Neural progenitor cell (in vitro differentiated cells): ENCODE data around the gene SPTBN1. TPM values are rescaled to one million over a fixed set of nuclear protein-coding genes. Genes with fewer than 3 reads are reported as not detected.

Experiments used
- DNase-seq: peaks from one replicate; pipeline ENCODE4 v3.0.0-alpha.2; 2016; ENCODE audit warnings: low spot score
- H2AFZ ChIP-seq: fragments of 200-600 bp; sonication (generic); replicated peaks from 2 replicates; pipeline ENCODE4 v1.6.1; 2016; ENCODE audit warnings: antibody characterized with exemption
- H3F3A ChIP-seq: fragments of 200-600 bp; sonication (generic); 2 replicates; pipeline ENCODE4 v1.6.1; 2016; ENCODE audit warnings: antibody characterized with exemption, low read depth
- H3K27ac ChIP-seq: fragments of 200-600 bp; sonication (generic); 2 replicates; pipeline ENCODE4 v1.5.1; 2016; ENCODE audit warnings: mild to moderate bottlenecking
- H3K27me3 ChIP-seq: fragments of 200-600 bp; sonication (generic); 2 replicates; pipeline ENCODE4 v1.6.1; 2016; ENCODE audit warnings: mild to moderate bottlenecking, moderate library complexity
- H3K36me3 ChIP-seq: fragments of 200-600 bp; sonication (generic); 2 replicates; pipeline ENCODE4 v1.5.1; 2016
- H3K4me1 ChIP-seq: fragments of 200-600 bp; sonication (generic); 2 replicates; pipeline ENCODE4 v1.6.1; 2016; ENCODE audit warnings: mixed run types
- H3K4me2 ChIP-seq: fragments of 200-600 bp; sonication (generic); 2 replicates; pipeline ENCODE4 v1.6.1; 2016
- H3K4me3 ChIP-seq: fragments of 200-600 bp; sonication (generic); 2 replicates; pipeline ENCODE4 v1.5.1; 2016
- H3K79me2 ChIP-seq: fragments of 200-600 bp; sonication (generic); 2 replicates; pipeline ENCODE4 v1.6.1; 2016; ENCODE audit warnings: low read depth
- H3K9ac ChIP-seq: fragments of 200-600 bp; sonication (generic); 2 replicates; pipeline ENCODE4 v1.6.1; 2016
- H3K9me3 ChIP-seq: fragments of 200-600 bp; sonication (generic); 2 replicates; pipeline ENCODE4 v1.5.1; 2016; ENCODE audit warnings: low read depth
- H4K20me1 ChIP-seq: fragments of 200-600 bp; sonication (generic); 2 replicates; pipeline ENCODE4 v1.6.1; 2016; ENCODE audit warnings: low read depth
- H3K27ac Mint-ChIP-seq: 3 replicates; pipeline ENCODE4 v1.8.0; 2021; ENCODE audit warnings: mixed read lengths
- H3K27me3 Mint-ChIP-seq: 2 replicates; pipeline ENCODE4 v1.8.0; 2022; ENCODE audit warnings: low read depth, mild to moderate bottlenecking, inconsistent platforms, moderate library complexity, mixed read lengths; ENCODE audit not compliant: insufficient read depth
- H3K36me3 Mint-ChIP-seq: 3 replicates; pipeline ENCODE4 v1.8.0; 2021; ENCODE audit warnings: mixed read lengths
- H3K4me1 Mint-ChIP-seq: 3 replicates; pipeline ENCODE4 v1.8.0; 2021; ENCODE audit warnings: mixed read lengths
- H3K4me3 Mint-ChIP-seq: 3 replicates; pipeline ENCODE4 v1.8.0; 2021; ENCODE audit warnings: mild to moderate bottlenecking, moderate library complexity, mixed read lengths
- H3K9me3 Mint-ChIP-seq: 3 replicates; pipeline ENCODE4 v1.8.0; 2020; ENCODE audit warnings: mixed read lengths
- CTCF ChIP-seq: fragments of 200-600 bp; sonication (generic); IDR thresholded peaks from 2 replicates; pipeline ENCODE4 v1.5.1; 2017; ENCODE audit warnings: antibody characterized with exemption, mild to moderate bottlenecking
- EZH2 ChIP-seq: fragments of 200-600 bp; sonication (generic); IDR thresholded peaks from 2 replicates; pipeline ENCODE4 v1.6.1; 2017; ENCODE audit warnings: antibody characterized with exemption, mild to moderate bottlenecking, moderate library complexity
- EZH2phosphoT487 ChIP-seq: fragments of 200-600 bp; sonication (generic); IDR thresholded peaks from 2 replicates; pipeline ENCODE4 v1.6.1; 2017; ENCODE audit warnings: antibody characterized with exemption
- total RNA-seq: library from RNA; depleted of rRNA; stranded (reverse); fragments of >200 nt; gene quantifications from 2 replicates; pipeline ENCODE4 v1.2.3, GENCODE V29; 2015; ENCODE audit warnings: low replicate concordance

SPTBN1 gene
- total RNA-seq, 1 donor from 2014 or later, result 94.2 TPM

GRCh38 chr2:54546923-54547720, 91.0 kb downstream of the SPTBN1 start:
- H3K36me3 ChIP-seq, result no peaks in the 10 kb centered on the region
- no peaks in the 10 kb centered on the region for H3K27me3 Mint-ChIP-seq
- H3K4me3 Mint-ChIP-seq, result no peak overlapping the region
- peaks cover 7% of the 10 kb centered on the region for H3K4me1 ChIP-seq
- no peak overlapping the region for H2AFZ ChIP-seq
- no peaks in the 10 kb centered on the region for H3K9me3 ChIP-seq
- H3K4me3 ChIP-seq, result no peak overlapping the region
- TF ChIP-seq CTCF, result no peak
- no peak for TF ChIP-seq EZH2phosphoT487
- no peak for TF ChIP-seq EZH2
- no peak overlapping the region for H3K4me2 ChIP-seq
- no peaks in the 10 kb centered on the region for H3F3A ChIP-seq
- no peaks in the 10 kb centered on the region for H3K9me3 Mint-ChIP-seq
- no peaks in the 10 kb centered on the region for H4K20me1 ChIP-seq
- no peak for DNase-seq
- H3K27ac ChIP-seq, result no peak overlapping the region
- H3K9ac ChIP-seq, result no peak overlapping the region
- no peaks in the 10 kb centered on the region for H3K4me1 Mint-ChIP-seq
- no peaks in the 10 kb centered on the region for H3K36me3 Mint-ChIP-seq
- no peak overlapping the region for H3K27ac Mint-ChIP-seq
- H3K79me2 ChIP-seq, result no peaks in the 10 kb centered on the region
- no peaks in the 10 kb centered on the region for H3K27me3 ChIP-seq

- H3K27ac ChIP-seq, result no peak overlapping the region
- no peak overlapping the region for H3K9ac ChIP-seq
- Mint-ChIP-seq H3K27ac (no peak overlapping the region), H3K9me3 (no peaks in the 10 kb centered on the region), H3K36me3 (no peaks in the 10 kb centered on the region), H3K4me1 (no peaks in the 10 kb centered on the region), H3K27me3 (no peaks in the 10 kb centered on the region), H3K4me3 (no peak overlapping the region)
- H2AFZ ChIP-seq, result no peak overlapping the region
- peaks cover 7% of the 10 kb centered on the region for H3K4me1 ChIP-seq
- H3K4me2 ChIP-seq, result no peak overlapping the region
- H3K36me3 ChIP-seq, result no peaks in the 10 kb centered on the region
- no peaks in the 10 kb centered on the region for H4K20me1 ChIP-seq
- DNase-seq, result no peak
- H3K27me3 ChIP-seq, result no peaks in the 10 kb centered on the region
- H3K4me3 ChIP-seq, result no peak overlapping the region
- no peaks in the 10 kb centered on the region for H3F3A ChIP-seq
- no peaks in the 10 kb centered on the region for H3K9me3 ChIP-seq
- no peaks in the 10 kb centered on the region for H3K79me2 ChIP-seq
- TF ChIP-seq CTCF (no peak), EZH2 (no peak), EZH2phosphoT487 (no peak)
These were observed 93.3 kb downstream of the SPTBN1 start for GRCh38 chr2:54549430-54549829.

- peaks cover 7% of the 10 kb centered on the region for H3K4me1 ChIP-seq
- no peaks in the 10 kb centered on the region for H3K9me3 ChIP-seq
- H3K79me2 ChIP-seq, result no peaks in the 10 kb centered on the region
- peaks cover 3% of the 10 kb centered on the region for H3K27me3 Mint-ChIP-seq
- no peak overlapping the region for H3K27ac Mint-ChIP-seq
- no peaks in the 10 kb centered on the region for H3F3A ChIP-seq
- no peak overlapping the region for H3K27ac ChIP-seq
- no peak for DNase-seq
- H3K4me1 Mint-ChIP-seq, result no peaks in the 10 kb centered on the region
- no peak overlapping the region for H3K4me3 ChIP-seq
- H3K9me3 Mint-ChIP-seq, result no peaks in the 10 kb centered on the region
- no peak overlapping the region for H2AFZ ChIP-seq
- H3K36me3 ChIP-seq, result no peaks in the 10 kb centered on the region
- TF ChIP-seq CTCF, result no peak
- TF ChIP-seq EZH2phosphoT487, result no peak
- TF ChIP-seq EZH2, result no peak
- no peaks in the 10 kb centered on the region for H3K27me3 ChIP-seq
- H3K9ac ChIP-seq, result no peak overlapping the region
- no peaks in the 10 kb centered on the region for H4K20me1 ChIP-seq
- H3K36me3 Mint-ChIP-seq, result no peaks in the 10 kb centered on the region
- no peak overlapping the region for H3K4me2 ChIP-seq
- H3K4me3 Mint-ChIP-seq, result no peak overlapping the region
These were observed 93.9 kb downstream of the SPTBN1 start for GRCh38 chr2:54549917-54550518.
